Fibroblast of skin of scalp (primary cell): ENCODE measurements around the gene NUDT8.
"Not testable (repeated sequence)": the region's sequence is repeated elsewhere in the genome, so short reads cannot be mapped to it uniquely, and the experiment has no call there.

Experiments
- DNase-seq: peaks from one replicate; pipeline ENCODE4 v3.0.0-alpha.2; 2013

NUDT8 gene

GRCh38 chr11:67660752-67661151, 31.0 kb upstream of the NUDT8 start:
- not testable (repeated sequence) for DNase-seq

- DNase-seq: not testable (repeated sequence)
Observed at GRCh38 chr11:67659651-67660165, 30.0 kb upstream of the NUDT8 start.

GRCh38 chr11:67657300-67657699, 27.6 kb upstream of the NUDT8 start:
- no peak for DNase-seq

DNA sequence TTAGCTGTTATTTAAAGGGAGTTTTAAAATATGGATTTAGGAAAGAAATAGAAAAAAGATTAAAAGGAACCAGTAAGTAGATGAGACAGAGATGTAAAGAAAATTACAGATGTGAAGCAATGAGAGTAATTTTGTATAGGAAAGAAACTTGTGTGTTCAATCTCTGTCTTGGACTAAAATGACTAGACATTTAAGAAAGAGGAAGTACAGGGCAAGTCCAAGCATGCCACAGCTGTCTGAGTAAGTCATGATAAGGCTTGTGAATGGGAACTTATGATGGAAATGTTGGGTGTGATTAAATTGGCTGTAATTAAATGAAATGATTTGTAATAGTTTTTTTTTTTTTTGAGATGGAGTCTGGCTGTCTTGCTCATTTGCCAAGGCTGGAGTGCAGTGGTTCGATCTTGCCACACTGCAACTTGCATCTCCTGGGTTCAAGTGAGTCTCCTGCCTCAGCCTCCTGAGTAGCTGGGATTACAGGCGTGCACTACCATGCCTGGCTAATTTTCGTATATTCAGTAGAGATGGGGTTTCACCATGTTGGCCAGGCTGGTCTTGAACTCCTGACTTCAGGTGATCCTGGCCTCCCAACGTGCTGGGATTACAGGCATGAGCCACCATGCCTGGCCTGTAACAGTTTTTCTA, 26.7 kb upstream of the NUDT8 start:
- no peak for DNase-seq

- no peak for DNase-seq
Observed at GRCh38 chr11:67654225-67654624, 24.5 kb upstream of the NUDT8 start.

DNA sequence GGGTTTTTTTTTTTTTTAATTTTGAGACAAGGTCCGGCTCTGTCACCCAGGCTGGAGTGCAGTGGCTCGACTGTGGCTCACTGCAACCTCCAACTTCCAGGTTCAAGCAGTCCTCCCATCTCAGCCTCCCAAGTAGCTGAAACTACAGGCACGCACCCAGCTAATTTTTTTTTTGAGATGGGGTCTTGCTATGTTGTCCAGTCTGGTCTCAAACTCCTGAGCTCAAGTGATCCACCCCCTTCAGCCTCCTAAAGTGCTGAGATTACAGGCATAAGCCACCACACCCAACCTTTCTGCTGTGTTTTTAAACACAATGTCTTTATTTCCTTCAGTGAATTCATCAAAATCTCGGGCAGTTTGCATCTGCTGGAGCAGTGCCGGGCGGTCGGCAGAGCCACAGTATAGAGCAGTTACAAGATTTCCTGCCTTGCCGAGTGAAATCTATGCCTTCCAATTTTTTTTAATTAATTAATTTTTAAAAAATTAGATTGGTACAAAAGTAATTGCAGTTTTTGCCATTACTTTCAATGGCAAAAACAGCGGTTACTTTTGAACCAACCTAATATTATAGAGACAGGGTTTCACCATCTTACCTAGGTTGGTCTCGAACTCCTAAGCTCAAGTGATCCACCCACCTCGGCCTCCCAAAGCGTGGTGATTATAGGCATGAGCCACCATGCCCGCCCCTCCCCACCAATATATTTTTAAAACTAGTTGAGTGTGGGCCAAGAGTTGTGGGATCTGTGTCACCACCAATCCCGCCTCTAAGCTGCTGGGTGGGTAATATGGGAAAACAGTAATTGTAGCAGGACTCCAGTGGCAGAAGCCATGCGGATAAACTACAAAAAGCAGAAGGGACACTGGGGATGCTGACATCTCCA, 23.5 kb upstream of the NUDT8 start:
- no peak for DNase-seq

DNA sequence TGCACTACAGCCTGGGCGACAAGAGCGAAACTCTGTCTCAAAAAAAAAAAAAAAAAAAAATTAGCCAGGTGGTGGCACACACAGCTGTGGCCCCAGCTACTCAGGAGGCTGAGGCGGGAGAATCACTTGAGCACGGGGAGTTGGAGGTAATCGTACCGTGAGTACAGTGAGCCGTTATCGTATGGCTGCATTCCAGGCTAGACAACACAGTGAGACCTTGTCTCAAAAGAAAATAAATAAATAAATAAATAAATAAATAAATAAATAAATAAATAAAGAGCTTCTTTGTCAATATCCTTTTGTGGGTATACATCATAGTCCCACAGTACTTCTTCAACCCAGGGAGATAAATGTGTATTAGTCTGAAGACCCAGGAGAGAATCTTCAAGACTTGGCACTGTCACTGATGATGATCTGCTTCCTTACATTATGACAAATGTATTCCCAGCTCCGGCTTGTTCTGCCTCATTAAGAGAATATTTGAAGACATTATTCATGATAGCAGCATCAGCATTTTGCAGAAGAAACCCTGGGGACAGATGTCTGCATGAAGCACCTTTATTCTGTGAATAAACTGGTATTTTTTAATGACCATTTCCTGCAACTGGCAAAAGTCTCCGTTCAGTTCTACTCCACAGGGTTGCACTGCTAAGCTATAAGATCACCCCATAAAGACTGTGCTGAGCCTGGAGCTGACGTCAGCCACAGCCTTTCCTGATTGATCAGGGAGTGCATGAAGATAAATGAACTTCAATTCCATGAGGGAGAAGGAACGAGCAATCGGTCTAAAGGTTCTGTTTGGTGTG, 22.4 kb upstream of the NUDT8 start:
- DNase-seq: no peak

- no peak for DNase-seq
Observed at GRCh38 chr11:67649634-67650510, 20.1 kb upstream of the NUDT8 start.

GRCh38 chr11:67648796-67649613, 19.3 kb upstream of the NUDT8 start:
- DNase-seq: no peak

GRCh38 chr11:67648140-67648795, 18.5 kb upstream of the NUDT8 start:
- DNase-seq: no peak

- DNase-seq: no peak
Observed at GRCh38 chr11:67647471-67647870, 17.7 kb upstream of the NUDT8 start.

- no peak for DNase-seq
Observed at GRCh38 chr11:67646535-67647336, 17.0 kb upstream of the NUDT8 start.

GRCh38 chr11:67645521-67646461, 16.1 kb upstream of the NUDT8 start:
- no peak for DNase-seq

- no peak for DNase-seq
Observed at GRCh38 chr11:67644472-67645418, 15.0 kb upstream of the NUDT8 start.

- DNase-seq: no peak
Observed at GRCh38 chr11:67644042-67644441, 14.3 kb upstream of the NUDT8 start.

- no peak for DNase-seq
Observed at GRCh38 chr11:67642173-67643120, 12.7 kb upstream of the NUDT8 start.
